DMS53 (cell line): Measurements from ENCODE around the gene TMEM8B.

ENCODE experiments used
- DNase-seq: peaks from one replicate; lab custom pipeline; 2025; lab: John Stamatoyannopoulos, UW

The TMEM8B gene

DNA sequence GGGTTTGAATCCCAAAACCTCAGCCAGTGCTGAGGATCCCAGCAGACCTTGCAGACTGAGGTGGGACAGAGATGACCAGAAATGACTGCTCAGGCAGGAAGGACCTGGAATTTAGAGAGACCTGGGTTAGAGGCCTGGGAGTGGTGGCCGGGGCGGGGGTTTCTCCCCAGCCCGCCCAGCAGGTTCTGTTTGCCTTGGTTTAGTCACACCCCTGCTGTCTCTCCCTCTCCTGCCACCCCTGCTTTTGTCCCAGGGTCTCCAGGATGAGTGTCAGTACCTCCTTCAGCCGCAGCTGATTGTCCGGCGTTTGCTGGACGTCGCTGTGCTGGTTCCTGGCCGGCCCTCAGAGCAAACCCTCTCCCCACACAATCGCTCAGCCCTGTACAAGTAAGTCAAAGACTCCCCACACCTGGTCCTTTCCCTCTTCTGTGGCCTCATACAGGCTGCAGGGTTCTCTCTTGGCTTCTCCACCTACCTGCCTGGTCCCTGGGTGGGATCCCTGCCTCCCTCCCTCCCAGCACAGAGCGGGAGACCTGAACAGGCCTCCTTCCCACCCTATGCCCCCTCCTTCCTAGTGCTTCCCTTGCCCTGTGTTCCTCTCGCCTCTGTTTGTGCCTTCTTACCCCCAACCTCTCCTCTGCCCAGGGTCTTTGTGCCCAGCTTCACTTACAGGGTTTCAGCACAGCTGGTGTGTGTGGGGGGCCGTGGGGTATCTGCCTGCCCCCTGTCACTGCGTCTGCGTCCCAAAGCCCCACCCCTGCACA is 12.0 kb downstream of the TMEM8B start:
- DNase-seq = no peak

DNA sequence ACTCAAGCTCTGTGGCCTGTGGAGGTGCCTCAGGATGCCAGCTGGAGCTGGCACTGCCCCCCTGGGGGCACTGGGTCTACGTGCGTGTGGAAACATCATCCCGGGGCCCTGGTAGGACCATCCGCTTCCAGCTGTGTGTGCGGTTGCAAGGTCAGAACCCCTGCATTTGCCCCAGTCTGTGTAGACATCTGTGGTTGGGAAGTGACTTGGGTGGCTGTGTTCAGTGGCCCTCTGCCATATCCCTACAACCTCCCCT is 12.5 kb downstream of the TMEM8B start:
- DNase-seq = no peak

DNA sequence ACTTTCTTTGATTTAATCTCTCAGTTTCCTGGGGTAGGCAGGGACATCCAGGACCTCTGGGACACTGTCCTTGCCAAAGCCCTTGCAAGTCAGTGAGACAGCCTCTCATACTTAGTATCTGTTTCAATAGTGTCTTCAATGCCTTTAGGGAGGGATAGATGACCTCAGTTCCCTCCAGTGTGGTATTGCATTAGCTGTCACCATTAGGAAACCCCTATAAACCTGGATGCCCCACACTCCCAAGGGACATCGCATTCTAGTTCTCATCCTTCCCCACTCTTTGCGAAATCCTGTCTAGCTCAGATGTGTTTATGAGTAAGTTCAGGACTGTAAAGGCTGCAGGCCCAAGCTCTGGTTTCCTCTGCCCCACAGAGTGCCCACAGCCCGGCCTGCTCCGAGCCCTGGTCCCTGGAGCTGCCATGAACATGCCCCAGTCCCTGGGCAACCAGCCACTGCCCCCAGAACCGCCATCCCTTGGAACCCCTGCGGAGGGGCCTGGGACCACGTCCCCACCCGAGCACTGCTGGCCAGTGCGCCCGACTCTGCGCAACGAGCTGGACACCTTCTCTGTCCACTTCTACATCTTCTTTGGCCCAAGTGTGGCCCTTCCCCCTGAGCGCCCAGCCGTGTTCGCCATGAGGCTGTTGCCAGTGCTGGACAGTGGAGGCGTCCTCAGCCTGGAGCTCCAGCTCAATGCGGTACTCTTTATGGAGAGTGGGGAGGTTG is 13.2 kb downstream of the TMEM8B start:
- no peak for DNase-seq

DNA sequence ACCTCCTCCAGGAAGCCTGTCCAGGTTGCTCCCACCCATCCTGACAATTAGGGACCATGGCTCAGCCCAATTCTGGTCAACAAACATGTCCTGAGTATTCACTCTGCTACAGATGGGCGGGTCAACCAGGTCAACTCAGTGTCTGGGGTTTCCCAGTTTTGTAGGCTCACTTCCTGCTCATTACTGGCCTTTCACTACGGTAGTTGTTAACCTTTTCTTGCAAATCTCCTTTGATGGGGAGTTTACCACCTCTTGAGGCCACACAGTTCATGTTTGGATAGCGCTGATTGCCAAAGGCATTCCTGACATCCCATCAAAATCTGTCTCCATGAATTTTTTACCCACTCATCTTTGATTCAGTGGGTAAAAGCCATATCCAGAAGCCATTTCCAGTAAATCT is 13.8 kb downstream of the TMEM8B start:
- no peak for DNase-seq

DNA sequence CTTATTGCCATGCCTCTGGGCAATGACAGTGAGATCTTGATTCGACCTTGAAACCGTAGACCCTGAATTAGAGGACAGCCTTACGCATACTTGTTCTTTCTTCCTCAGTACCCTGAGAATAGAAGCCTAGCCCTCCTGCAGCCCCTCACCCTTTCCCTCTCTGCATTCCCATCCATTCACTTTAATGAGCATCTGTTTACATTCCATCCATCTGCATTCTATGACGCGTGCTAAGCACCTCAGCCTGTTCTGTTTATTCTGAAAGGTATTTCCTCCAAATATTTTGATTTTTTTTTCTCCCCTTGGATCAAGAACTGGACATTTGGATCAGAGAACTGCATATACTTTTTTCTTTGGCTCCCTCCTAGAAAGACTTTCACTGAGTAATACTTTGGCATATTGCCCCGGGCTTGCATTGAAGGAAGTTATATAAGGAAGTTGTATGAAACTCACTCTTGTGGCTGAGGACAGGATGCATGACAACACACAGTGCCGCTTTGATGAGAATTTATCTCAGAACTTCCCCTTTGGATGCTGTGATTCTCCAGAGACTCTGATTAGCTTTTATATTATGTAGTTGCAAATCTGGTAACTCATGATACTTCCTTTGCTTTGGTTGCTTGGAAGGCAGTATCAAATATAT is 15.7 kb downstream of the TMEM8B start:
- peak; percentile 30 for DNase-seq

DNA sequence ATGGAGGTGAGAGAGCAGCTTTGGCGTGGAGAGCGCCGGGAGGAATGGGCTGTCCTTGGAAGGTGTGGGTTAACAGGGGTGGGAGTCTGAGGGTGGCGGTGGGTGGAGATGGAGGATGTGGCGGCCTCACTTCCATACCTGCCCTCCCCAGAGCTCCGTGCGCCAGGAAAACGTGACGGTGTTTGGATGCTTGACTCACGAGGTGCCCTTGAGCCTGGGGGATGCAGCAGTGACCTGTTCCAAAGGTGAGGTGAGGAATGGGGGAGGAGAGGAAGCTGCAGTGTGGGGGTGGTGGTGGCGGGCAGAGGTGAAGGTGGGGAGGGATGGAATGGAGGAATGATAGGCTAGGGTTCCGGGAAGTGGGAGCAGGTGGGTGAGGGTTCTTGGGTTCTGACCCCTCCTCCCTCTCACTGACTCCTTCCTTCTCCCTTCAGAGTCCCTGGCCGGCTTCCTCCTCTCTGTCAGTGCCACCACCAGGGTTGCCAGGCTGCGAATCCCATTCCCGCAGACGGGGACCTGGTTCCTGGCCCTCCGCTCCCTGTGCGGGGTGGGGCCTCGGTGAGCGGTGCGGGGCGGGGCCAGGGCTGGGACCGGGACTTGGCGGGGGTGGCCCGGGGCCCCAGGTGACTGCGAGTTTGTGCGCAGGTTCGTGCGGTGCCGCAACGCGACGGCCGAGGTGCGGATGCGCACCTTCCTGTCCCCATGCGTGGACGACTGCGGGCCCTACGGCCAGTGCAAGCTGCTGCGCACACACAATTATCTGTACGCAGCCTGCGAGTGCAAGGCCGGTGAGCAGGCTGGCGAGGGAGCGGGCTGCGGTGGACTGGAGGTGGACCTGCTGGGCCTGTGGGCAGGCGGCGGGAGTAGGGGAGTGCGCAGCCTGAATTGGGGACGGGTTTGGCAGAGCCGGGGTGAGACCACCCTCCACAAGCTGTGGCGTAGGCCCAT is 17.1 kb downstream of the TMEM8B start:
- DNase-seq = no peak

DNA sequence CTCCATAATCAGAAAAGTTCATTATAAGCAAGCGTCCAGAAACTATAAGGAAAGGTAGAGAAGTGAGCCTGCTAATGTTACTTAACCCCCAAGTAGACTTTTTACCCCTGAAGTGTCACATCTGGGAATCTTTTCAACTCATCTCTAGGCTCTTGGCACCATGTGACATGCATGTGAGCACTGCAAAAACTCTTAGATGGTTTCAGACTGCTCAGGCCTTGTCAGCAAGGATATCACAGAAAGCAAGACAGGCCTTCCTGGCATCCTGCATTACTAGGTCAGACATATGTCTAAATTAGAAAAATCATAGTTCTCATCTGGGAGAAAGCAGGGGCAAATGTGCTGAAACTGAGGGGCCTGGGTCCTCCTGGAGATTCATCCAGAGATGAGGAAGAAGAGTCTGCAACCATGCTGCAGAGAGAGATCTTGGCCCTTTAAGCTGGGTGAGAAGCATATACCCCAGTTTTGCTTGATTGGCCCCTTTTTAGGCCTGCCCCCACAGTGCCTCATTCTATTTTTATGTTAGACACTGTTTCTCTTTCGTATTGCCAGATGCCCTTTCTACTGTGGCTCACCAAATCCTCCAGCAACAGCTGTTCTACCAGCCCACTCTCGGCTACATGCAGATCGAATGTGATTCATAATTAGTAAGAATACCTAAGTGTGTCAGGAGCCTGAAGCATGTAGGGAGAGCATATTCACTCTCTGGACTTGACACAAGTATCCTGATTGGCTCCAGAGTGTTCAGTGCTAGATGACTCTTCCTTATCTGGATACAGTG is 19.0 kb downstream of the TMEM8B start:
- DNase-seq = no peak

DNA sequence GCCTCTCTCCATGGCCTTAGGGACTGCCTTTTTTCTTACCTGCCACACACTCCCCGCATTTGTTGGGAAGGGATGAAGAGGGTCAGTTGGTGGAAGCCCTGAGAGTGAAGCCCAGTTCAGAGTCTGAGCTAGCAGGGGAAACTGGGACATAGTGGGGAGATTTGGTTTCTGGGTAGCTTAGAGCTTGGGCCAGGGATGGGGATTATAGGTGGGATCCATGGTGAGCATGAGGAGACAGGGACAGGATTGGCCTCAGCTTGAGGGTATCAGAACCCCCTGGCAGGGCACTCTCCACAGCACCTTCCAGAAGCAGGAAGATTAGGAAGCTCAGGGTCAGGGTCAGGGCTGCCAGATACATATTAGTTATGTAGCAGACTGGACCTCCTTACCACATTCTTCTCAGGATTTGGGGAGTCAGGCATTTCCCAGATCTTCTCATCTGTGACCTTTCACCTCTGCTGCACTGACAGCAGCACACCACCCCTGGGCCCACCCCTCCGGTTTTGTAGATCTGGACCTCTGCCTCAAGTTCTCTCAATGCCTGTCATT is 23.3 kb downstream of the TMEM8B start:
- DNase-seq = no peak

DNA sequence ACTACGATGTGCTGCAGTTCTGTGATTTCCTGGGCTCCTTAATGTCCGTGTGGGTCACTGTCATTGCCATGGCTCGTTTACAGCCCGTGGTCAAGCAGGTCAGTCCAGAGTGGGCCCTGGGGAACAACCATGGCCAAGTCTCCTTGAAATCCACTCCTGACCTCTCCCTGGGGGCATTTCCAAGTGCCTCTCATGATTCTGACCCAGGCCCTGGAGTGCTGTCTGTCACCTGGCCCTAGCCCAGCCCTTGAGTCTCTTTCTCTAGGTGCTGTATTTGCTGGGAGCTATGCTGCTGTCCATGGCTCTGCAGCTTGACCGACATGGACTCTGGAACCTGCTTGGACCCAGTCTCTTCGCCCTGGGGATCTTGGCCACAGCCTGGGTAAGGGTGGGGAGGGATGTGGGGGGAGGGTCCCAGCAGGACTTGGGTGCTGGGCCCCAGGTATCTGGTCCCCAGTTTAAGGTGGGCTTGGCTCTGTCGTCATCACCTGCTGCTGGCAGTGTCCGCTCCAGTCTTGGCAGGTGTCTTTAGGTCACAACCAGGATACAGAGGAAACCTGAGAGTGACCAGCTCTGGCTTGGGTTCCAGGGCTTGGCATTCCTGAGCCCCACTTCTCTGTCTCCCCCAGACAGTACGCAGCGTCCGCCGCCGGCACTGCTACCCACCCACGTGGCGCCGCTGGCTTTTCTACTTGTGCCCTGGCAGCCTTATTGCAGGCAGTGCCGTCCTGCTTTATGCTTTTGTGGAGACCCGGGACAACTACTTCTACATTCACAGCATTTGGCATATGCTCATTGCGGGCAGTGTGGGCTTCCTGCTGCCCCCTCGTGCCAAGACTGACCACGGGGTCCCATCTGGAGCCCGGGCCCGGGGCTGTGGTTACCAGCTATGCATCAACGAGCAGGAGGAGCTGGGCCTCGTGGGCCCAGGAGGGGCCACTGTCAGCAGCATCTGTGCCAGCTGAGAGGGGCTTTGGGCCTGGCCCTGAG is 24.1 kb downstream of the TMEM8B start:
- DNase-seq = no peak

DNA sequence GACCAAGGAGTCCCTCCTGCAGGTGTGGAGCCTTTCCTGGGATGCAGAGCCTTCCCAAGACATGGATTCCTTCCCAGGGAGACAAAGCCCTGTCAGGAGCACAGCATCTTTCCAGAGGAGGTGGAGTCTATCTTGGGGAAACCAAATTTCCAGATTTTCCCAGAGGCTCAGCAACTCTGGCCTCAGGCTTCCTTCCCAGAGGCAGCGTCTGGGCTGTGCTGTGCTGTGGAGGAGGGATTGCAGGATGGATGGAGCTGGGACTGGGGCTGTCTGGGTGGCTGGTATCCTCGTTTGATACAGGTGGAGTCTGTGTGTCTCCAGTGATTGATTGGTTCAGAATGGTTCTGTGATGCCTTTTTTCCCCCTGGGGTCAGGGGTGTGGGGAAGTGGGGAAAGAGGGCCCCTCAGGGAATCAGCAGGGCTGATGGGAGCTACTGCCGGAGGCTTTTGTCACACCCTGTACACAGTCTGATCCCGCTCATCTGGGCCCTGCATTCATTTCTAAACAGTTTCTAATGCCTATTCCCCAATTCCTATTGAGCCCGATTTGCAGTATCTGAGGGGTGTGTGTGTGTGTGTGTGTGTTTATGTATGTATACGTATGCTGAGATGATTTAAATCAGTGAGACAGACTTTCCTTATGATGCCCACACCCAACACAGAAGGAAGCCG is 25.2 kb downstream of the TMEM8B start:
- no peak for DNase-seq

DNA sequence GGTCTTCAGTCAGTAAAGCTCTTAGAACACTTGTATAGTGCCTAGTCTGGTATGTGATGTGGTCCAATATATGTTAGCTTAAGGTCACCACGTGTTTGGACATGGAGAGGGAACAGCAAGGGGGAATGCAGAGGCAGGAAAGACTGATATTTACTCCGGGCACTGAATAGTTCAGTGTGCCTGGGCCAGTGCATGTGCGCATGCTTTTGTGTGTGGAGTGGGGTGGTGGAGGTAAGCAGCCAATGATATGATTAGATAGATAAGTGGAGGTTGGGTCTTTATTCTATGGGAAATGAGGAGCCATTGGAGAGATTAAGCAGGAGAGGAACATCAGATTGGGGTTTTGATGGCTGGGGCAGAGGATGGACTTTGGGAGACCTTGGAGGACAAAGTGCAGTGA is 27.2 kb downstream of the TMEM8B start:
- DNase-seq = no peak

DNA sequence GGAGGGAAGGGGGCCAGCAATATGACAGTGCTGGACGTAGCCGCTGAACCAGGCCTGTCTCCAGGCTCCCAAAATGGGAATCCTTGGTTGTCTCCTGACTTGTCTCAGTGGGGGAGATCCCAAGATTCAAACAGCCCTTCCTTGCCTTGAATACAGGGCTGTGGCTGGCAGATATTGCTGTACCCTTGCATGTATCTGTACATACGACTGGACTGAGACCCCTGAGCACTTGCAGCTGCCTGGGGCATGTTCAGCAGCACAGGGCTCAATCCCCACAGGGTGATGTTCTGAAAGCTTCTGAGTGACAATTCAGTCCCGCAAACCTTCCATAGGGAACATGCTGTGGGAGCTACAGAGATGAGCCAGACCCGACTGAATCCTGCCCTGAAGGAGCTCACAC is 27.9 kb downstream of the TMEM8B start:
- DNase-seq = no peak

DNA sequence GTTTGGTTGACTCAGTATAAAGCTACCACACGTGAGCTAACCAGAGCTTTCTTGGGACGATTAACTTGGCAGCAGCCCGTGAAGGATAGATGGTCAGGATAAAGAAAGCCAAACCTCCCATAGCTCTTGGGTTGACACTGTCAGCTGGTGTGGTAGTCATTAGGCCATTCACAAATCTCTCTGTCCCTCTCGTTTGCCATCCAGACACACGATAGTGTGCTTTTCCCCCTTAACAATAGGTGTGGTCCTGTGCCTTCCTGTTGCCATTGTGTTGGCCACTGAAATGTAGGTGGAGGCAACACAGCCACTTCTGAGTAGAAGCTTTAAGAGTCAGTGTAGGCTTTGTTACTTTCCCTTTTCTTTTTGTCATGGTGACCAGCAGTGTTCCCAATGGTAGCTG is 29.4 kb downstream of the TMEM8B start:
- DNase-seq = no peak

DNA sequence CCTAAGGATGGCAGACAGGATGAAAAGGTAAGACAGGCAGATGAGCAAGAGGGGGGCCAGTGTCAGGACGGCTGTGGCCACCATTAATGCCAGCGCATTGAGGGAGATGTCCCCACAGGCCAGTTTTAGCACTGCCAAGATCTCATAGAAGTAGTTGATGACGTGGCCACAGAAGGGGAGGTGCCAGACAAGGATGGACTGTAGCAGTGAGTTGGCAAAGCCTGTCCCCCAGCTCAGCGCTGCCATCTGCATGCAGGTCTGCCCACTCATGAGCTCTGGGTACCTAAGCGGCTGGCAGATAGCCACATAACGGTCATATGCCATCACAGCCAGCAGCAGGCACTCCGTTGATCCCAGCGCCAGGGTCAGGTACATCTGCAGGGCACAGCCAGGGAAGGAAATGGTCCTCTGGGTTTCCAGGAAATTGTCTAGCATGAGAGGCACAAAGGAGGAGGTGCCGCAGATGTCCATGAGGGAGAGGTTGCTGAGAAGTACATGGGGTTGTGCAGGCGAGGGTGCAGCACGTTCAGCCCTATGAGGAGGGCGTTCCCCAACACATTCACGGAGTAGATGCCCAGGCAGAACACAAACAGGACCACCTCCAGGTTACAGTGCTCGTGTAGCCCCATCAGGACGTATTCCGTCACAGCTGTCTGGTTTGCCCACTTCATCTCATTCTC is 30.4 kb downstream of the TMEM8B start:
- peak; percentile 3 for DNase-seq

DNA sequence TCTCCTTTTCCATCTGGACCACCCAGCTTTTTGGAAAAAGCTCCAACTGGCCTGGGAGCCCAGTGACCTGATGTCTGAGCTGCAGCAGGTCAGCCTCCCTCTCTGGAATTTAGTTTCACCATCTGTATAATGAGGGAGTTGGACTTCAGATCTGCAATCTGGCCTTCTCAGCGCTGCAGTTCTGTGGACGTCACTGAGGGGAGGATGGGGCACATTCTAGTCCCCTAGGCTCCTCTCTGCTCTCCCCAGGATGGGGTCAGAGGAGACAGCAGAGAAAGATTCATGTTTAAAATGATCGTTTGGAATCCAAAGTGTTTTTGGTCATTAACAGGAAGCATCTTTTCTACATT is 30.9 kb downstream of the TMEM8B start:
- DNase-seq = no peak

DNA sequence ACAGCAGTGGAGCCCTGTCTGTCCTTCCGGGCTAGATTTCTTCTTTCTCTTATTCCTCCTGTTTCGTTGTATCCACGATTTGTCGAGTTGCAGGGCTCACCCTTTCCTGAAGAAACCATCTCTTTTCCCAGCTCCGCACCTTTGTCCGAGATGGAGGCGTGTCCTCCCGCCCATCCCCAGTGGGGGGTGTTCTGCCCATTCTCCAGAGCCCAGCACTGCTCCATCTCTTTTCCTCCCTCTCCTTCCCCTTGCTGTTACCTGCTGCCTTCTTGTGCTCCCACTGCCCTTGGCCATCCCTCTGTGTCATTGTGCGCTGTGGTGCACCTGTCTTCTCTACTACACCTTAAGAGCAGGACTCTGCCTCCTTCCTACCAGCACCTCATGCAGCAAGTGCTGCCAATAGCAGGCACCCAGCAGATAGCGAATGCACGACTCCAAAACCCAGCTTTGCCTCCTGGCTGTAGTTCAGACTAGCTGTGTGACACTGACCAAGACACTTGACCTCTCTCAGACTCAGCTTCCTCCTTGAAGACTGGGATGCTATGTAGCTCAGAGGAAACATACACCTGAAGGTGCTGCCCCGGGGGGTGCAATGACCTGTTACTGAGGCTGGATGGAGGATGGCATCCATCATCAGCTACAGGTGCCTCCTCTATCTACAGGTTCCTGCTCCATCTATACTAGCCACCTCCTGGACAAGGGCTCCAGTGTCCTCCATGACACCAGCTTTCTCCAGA is 32.3 kb downstream of the TMEM8B start:
- DNase-seq = no peak

DNA sequence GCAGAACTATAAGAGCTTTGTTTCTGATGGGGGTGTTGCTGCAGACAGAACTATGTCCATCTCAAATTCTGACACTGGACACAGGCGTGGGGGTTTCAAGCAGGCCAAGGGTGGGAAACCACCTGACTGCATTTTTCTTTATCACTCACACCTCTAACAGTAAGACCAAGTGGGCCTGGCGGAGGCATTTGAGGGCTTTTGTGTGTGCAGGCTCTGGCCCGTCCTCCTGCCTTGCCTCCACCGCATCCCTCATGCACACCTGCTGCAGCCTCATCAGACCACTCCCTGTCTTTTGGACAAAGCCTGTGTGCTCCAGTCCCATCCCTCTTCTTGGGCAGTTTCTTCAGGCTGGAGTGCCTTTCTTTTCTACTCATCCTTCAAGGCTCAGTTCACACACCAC is 33.3 kb downstream of the TMEM8B start:
- no peak for DNase-seq

DNA sequence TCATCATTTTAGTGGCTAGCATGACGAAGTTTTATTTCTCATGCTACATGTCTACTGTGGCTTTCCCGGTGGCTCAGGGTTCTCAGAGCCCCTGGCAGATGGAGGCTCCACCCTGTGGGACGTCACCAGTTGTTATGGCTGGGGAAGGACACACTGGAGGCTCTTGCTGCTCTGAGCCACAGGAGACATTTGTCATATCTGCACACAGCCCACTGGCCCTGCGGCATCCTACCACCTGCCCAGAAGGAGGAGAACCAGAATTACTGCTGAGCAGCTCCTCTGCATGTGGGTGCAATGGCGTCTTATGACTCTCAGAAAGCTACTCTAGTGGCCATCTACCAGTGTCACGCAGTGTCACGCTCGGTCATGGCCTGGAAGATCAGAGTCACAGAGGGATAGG is 34.6 kb downstream of the TMEM8B start:
- DNase-seq = no peak
